ENCODE measurements around the gene DPP9. TPM values are rescaled to one million over a fixed set of nuclear protein-coding genes. Genes with fewer than 3 reads are reported as not detected.

DPP9 gene
- total and polyA plus RNA-seq, 7 experiments from 2014 or later, result 16.4 to 90.7 (median 80.1) TPM

DNA sequence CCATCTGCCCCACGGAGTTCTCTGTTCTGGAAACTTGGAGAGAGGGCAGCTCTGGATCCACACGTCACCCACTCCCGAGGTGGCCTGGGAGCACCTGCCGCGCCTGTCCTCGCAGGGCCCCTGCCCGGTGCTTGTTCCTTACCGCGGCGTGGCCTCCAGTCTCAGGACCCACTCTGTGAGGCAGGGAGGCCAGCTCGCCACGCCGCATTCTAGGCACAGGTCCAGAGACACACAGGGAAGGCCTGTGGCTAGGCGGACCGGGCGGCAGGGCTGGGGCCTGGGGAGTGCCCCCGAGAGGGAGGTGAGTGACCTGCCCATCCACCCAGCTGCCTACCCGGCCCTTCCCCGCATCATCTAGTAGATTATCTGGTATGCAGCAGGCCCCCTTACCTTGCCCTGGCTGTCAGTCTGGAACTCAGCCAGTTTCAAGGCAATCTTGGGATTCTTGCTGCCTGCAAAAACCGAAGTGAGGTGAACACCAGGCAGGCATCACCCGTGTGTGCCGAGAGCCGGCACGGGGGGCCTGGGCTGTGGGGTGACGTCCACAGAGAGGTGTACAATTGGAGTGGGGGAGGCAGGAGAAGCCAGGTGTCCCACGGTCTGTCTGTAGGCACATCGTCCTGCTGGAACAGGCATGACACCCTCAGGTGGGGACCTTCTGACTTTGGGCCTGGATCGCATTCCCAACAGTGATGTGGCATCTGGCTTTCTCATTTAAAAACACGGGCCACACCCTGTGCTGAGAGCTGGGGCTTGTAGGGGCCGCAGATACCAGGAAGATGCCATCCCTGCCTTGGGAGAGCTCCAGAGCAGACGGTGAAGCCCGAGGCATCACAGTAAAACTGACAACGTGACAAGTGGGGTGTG, 23.6 kb downstream of the DPP9 start:
- ATAC-seq (no peak), DNase-seq (no peak)
- Mint-ChIP-seq H3K9me3 (no peaks in the 10 kb centered on the region), H3K27ac (no peak overlapping the region), H3K4me3 (no peak overlapping the region), H3K36me3 (peaks cover 0 to 45% (median 0%) of the 10 kb centered on the region in 5 donors), H3K4me1 (peaks cover 0 to 2% (median 0%) of the 10 kb centered on the region in 7 donors), H3K27me3 (no peaks in the 10 kb centered on the region)
- Histone ChIP-seq H3K9me3 (ENCODE audit: control insufficient read depth in 2 of 3, low read length in 3 of 3) (no peaks in the 10 kb centered on the region), H3K4me3 (ENCODE audit: low read length) (no peak overlapping the region), H3K36me3 (ENCODE audit: control insufficient read depth in 2 of 3, insufficient read depth in 3 of 3, low read length in 3 of 3) (peaks cover 2 to 97% (median 27%) of the 10 kb centered on the region in 3 experiments), H3K4me1 (ENCODE audit: control insufficient read depth in 2 of 2, insufficient read depth in 2 of 2, low read length in 2 of 2) (no peaks in the 10 kb centered on the region), H3K27ac (ENCODE audit: low read depth, low read length) (no peak overlapping the region), H3K27me3 (ENCODE audit: control insufficient read depth in 2 of 2, insufficient read depth in 2 of 2, low read length in 2 of 2) (no peaks in the 10 kb centered on the region)
- ChIA-PET CTCF (no interaction called here), POLR2A (no interaction called here)
- intact Hi-C loops (cut with micrococcal nuclease), result no loop called here

DNA sequence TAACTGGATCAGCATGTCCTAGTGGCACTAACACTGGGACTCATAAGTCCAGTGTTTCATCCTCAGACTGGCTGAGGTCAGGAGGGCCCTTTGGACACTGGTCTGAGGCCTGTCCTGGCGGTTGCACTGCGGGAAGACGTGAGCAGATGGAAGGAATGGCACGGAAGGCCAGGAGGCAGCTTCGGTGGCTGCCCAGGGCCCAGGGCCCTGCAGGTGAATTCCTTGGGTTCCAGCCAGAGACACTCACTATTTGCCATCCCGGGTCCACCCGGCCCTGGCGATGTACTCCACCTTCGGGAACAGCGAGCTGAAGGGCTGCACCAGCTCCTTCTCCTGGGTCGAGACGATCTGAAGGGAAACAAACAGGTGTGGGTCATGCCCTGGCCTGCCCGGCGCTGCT, 26.3 kb downstream of the DPP9 start:
- no peaks in the 10 kb centered on the region for H3K27me3 ChIP-seq (ENCODE audit: control insufficient read depth in 2 of 2, insufficient read depth in 2 of 2, low read length in 2 of 2)
- H3K36me3 ChIP-seq (ENCODE audit: control insufficient read depth in 2 of 3, insufficient read depth in 3 of 3, low read length in 3 of 3), result peaks cover 10 to 97% (median 32%) of the 10 kb centered on the region in 3 experiments
- Mint-ChIP-seq H3K36me3 (peaks cover 0 to 53% (median 6%) of the 10 kb centered on the region in 5 donors), H3K27me3 (no peaks in the 10 kb centered on the region), H3K4me3 (no peak overlapping the region), H3K4me1 (peaks cover 0 to 2% (median 0%) of the 10 kb centered on the region in 7 donors), H3K9me3 (no peaks in the 10 kb centered on the region), H3K27ac (peak overlapping the region in 2 of 9 donors; percentile 46 to 68)
- H3K27ac ChIP-seq (ENCODE audit: low read depth, low read length), result no peak overlapping the region
- H3K4me1 ChIP-seq (ENCODE audit: control insufficient read depth in 2 of 2, insufficient read depth in 2 of 2, low read length in 2 of 2), result no peaks in the 10 kb centered on the region
- POLR2A ChIA-PET, result no interaction called here
- intact Hi-C loops (cut with micrococcal nuclease), result no loop called here
- CTCF ChIA-PET, result no interaction called here
- no peaks in the 10 kb centered on the region for H3K9me3 ChIP-seq (ENCODE audit: control insufficient read depth in 2 of 3, low read length in 3 of 3)
- no peak overlapping the region for H3K4me3 ChIP-seq (ENCODE audit: low read length)
- ATAC-seq, result no peak
- DNase-seq, result no peak

DNA sequence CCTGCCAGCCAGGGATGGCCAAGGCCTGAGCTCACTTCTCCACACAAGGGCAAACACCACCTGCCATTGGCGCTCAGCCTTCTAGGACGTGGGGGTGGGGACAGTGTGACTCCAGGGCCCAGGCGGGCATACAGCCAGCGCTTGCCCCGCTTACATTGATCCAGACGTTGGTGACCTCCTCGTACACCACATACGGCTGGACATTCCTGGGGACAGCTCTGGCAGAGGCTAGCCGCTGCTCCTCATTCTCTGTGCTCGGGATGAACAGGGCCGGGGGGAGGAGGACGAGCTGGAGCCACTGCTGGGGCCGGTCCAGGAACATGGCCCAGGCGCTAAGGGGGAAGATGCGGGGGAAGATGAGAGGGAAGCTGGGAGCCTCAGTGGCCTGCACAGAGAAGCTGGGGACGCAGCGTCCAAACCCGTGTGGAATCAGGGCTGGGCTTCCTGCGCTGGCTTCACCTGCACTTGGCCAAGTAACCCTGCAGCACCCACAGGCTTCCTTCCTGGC, 28.4 kb downstream of the DPP9 start:
- Mint-ChIP-seq H3K4me1 (peaks cover 0 to 2% (median 0%) of the 10 kb centered on the region in 7 donors), H3K9me3 (peaks cover 0 to 2% (median 0%) of the 10 kb centered on the region in 11 donors), H3K27ac (no peak overlapping the region), H3K27me3 (no peaks in the 10 kb centered on the region), H3K4me3 (no peak overlapping the region), H3K36me3 (peaks cover 5 to 41% (median 9%) of the 10 kb centered on the region in 5 donors)
- ChIA-PET CTCF (interaction anchor here (0.9 kb wide), 1 partner anchor 21 kb away, joined by 3 read pairs; no protein-coding TSS in a partner anchor), POLR2A (no interaction called here)
- Histone ChIP-seq H3K4me1 (ENCODE audit: control insufficient read depth in 2 of 2, insufficient read depth in 2 of 2, low read length in 2 of 2) (no peaks in the 10 kb centered on the region), H3K36me3 (ENCODE audit: control insufficient read depth in 2 of 3, insufficient read depth in 3 of 3, low read length in 3 of 3) (peaks cover 10 to 94% (median 18%) of the 10 kb centered on the region in 3 experiments), H3K27ac (ENCODE audit: low read depth, low read length) (no peak overlapping the region), H3K27me3 (ENCODE audit: control insufficient read depth in 2 of 2, insufficient read depth in 2 of 2, low read length in 2 of 2) (no peaks in the 10 kb centered on the region), H3K9me3 (ENCODE audit: control insufficient read depth in 2 of 3, low read length in 3 of 3) (no peaks in the 10 kb centered on the region), H3K4me3 (ENCODE audit: low read length) (no peak overlapping the region)
- intact Hi-C loops (cut with micrococcal nuclease), result no loop called here
- DNase-seq (no peak), ATAC-seq (no peak)

DNA sequence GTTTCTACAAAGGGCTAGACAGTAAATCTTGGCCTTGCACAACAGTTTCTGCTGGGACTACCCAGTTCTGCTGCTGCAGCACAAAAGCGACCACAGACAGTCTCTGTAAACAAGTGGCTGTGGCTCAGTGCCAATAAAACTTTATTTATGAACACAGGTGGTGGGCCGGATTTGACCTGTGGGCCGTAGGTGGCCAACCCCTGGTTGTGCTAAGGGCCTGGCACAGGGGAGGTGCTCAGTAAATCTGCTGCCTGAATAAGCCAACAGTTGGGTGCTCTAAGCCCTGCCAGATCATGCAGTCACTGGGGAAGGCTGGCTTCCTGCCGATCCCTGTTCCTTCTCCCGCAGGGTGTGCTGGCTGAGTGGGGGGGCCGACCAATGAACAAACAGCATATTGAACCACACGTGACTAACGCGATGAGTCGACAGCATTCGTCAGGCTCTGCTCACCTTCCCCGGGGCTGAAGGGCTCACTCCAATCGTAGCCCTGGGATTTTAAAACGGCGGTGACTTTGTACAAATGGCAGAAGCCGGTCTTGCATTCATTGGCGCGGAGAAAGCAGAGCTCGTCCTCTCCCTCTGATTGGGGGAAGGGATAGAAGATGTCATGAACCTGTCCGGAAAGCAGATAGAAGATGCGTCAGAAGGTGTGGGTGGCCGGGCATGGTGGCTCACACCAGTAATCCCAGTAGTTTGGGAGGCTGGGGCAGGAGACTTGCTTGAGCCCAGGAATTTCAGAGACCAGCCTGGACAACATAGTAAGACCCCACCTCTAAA, 29.2 kb downstream of the DPP9 start:
- H3K27me3 ChIP-seq (ENCODE audit: control insufficient read depth in 2 of 2, insufficient read depth in 2 of 2, low read length in 2 of 2), result no peaks in the 10 kb centered on the region
- Mint-ChIP-seq H3K27ac (no peak overlapping the region), H3K36me3 (peaks cover 5 to 38% (median 9%) of the 10 kb centered on the region in 5 donors), H3K27me3 (no peaks in the 10 kb centered on the region), H3K4me1 (peaks cover 0 to 2% (median 0%) of the 10 kb centered on the region in 7 donors), H3K9me3 (peaks cover 0 to 2% (median 0%) of the 10 kb centered on the region in 11 donors), H3K4me3 (peak overlapping the region in 1 of 10 donors; percentile 18)
- H3K27ac ChIP-seq (ENCODE audit: low read depth, low read length), result no peak overlapping the region
- no peaks in the 10 kb centered on the region for H3K4me1 ChIP-seq (ENCODE audit: control insufficient read depth in 2 of 2, insufficient read depth in 2 of 2, low read length in 2 of 2)
- ATAC-seq (no peak), DNase-seq (no peak)
- peaks cover 10 to 94% (median 18%) of the 10 kb centered on the region in 3 experiments for H3K36me3 ChIP-seq (ENCODE audit: control insufficient read depth in 2 of 3, insufficient read depth in 3 of 3, low read length in 3 of 3)
- no peak overlapping the region for H3K4me3 ChIP-seq (ENCODE audit: low read length)
- H3K9me3 ChIP-seq (ENCODE audit: control insufficient read depth in 2 of 3, low read length in 3 of 3), result no peaks in the 10 kb centered on the region
- POLR2A ChIA-PET, result no interaction called here
- CTCF ChIA-PET, result interaction anchor here (0.9 kb wide), 1 partner anchor 20 kb away, joined by 3 read pairs; no protein-coding TSS in a partner anchor
- intact Hi-C loops (cut with micrococcal nuclease), result no loop called here

DNA sequence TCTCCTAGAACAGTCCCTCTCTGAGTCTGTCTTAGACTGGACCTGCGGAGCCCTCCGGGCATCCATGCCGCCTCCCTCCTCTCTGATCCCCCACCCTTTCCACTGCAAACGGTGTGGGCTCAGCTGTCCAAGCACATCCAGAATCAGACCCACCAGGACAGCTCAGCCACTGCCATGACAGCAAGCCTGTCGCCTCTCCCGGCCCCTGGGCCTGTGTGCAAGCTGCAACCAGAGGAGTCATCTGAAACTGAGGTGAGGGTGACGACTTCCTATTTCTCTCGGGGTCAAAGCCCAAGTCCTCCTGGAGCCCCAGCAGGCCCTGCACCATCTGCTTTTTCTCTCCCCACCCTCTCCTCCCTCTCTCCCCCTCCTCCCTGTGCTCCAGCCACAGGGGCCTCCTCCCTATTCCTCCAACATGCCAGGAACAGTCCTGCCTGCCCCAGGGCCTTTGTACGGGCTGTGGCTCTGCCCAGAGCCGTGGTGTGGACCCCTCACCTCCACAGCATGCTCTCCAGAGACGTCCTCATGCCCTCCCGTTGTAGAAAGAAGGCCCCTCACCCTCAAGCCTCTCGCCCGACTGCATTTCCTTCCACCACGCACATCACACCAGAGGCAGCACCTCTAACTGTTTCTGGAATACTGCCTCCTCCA, 30.0 kb downstream of the DPP9 start:
- Mint-ChIP-seq H3K27me3 (no peaks in the 10 kb centered on the region), H3K36me3 (peaks cover 5 to 38% (median 9%) of the 10 kb centered on the region in 5 donors), H3K4me1 (peaks cover 0 to 2% (median 0%) of the 10 kb centered on the region in 7 donors), H3K4me3 (peak overlapping the region in 1 of 10 donors; percentile 18), H3K27ac (no peak overlapping the region), H3K9me3 (peaks cover 0 to 2% (median 0%) of the 10 kb centered on the region in 11 donors)
- Histone ChIP-seq H3K27ac (ENCODE audit: low read depth, low read length) (no peak overlapping the region), H3K9me3 (ENCODE audit: control insufficient read depth in 2 of 3, low read length in 3 of 3) (no peaks in the 10 kb centered on the region), H3K27me3 (ENCODE audit: control insufficient read depth in 2 of 2, insufficient read depth in 2 of 2, low read length in 2 of 2) (no peaks in the 10 kb centered on the region), H3K4me1 (ENCODE audit: control insufficient read depth in 2 of 2, insufficient read depth in 2 of 2, low read length in 2 of 2) (no peaks in the 10 kb centered on the region), H3K4me3 (ENCODE audit: low read length) (no peak overlapping the region), H3K36me3 (ENCODE audit: control insufficient read depth in 2 of 3, insufficient read depth in 3 of 3, low read length in 3 of 3) (peaks cover 10 to 96% (median 18%) of the 10 kb centered on the region in 3 experiments)
- ChIA-PET POLR2A (no interaction called here), CTCF (no interaction called here)
- DNase-seq (no peak), ATAC-seq (no peak)
- intact Hi-C loops (cut with micrococcal nuclease), result no loop called here

DNA sequence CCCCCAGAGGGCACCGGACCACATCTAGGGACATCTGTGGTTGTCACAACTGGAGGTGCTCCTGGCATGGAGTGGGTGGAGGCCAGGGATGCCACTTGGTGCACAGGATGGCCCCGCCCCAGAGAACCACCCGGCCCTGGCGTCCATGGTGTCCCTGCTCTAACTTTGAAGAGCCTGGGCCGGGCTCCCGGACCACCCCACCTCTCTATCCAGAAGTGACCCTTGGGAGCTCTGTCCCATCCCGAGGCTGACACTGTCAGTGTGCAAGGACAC, 30.6 kb downstream of the DPP9 start:
- H3K27ac Mint-ChIP-seq, result no peak overlapping the region
- peaks cover 0 to 2% (median 0%) of the 10 kb centered on the region in 7 donors for H3K4me1 Mint-ChIP-seq
- no peaks in the 10 kb centered on the region for H3K4me1 ChIP-seq (ENCODE audit: control insufficient read depth in 2 of 2, insufficient read depth in 2 of 2, low read length in 2 of 2)
- H3K4me3 Mint-ChIP-seq, result no peak overlapping the region
- CTCF ChIA-PET, result no interaction called here
- peaks cover 5 to 38% (median 8%) of the 10 kb centered on the region in 5 donors for H3K36me3 Mint-ChIP-seq
- POLR2A ChIA-PET, result no interaction called here
- H3K9me3 ChIP-seq (ENCODE audit: control insufficient read depth in 2 of 3, low read length in 3 of 3), result no peaks in the 10 kb centered on the region
- no peak overlapping the region for H3K27ac ChIP-seq (ENCODE audit: low read depth, low read length)
- no peak overlapping the region for H3K4me3 ChIP-seq (ENCODE audit: low read length)
- H3K36me3 ChIP-seq (ENCODE audit: control insufficient read depth in 2 of 3, insufficient read depth in 3 of 3, low read length in 3 of 3), result peaks cover 10 to 96% (median 18%) of the 10 kb centered on the region in 3 experiments
- intact Hi-C loops (cut with micrococcal nuclease), result no loop called here
- DNase-seq (no peak), ATAC-seq (no peak)
- no peaks in the 10 kb centered on the region for H3K27me3 ChIP-seq (ENCODE audit: control insufficient read depth in 2 of 2, insufficient read depth in 2 of 2, low read length in 2 of 2)
- peaks cover 0 to 2% (median 0%) of the 10 kb centered on the region in 11 donors for H3K9me3 Mint-ChIP-seq
- H3K27me3 Mint-ChIP-seq, result no peaks in the 10 kb centered on the region

All from naive thymus-derived CD4-positive, alpha-beta T cell (primary cell).